IMR-90 (cell line): ENCODE data around the gene UBE3B. TPM values are rescaled to one million over a fixed set of nuclear protein-coding genes. Genes with fewer than 3 reads are reported as not detected.

Experiments used
- ATAC-seq: fragments of 200-7000 bp; cut with Tn5 transposase; 2 replicates; pipeline ENCODE4 v1.9.1; 2020; ENCODE audit warnings: low read depth, mild to moderate bottlenecking, moderate library complexity
- BruUV-seq: library from RNA; stranded (reverse); fragments of 400-500 nt; replicated peaks from 2 replicates; lab custom pipeline; 2021; lab: Mats Ljungman, UMichigan
- CTCF ChIA-PET: fragments of 300-600 bp; formaldehyde crosslinking; extraction: SDS; loops from one replicate; lab custom pipeline; 2021; ENCODE audit warnings: antibody characterized with exemption; lab: Yijun Ruan, JAX
- POLR2A ChIA-PET: fragments of 300-600 bp; sonication (Branson Sonifier 250); formaldehyde crosslinking; loops from one replicate; lab custom pipeline; 2022; ENCODE audit warnings: antibody characterized with exemption; ENCODE audit not compliant: unreplicated experiment; lab: Charles Lee
- DNase-seq: peaks from one replicate; pipeline ENCODE4 v3.0.0; 2013
- H2AFZ ChIP-seq: replicated peaks from 2 replicates; pipeline ENCODE3; 2013; ENCODE audit warnings: low read length, mild to moderate bottlenecking; ENCODE audit not compliant: poor library complexity
- H2AK5ac ChIP-seq: 2 replicates; pipeline ENCODE4 v1.6.1; 2013; ENCODE audit warnings: low read depth, low read length, inconsistent platforms
- H2AK9ac ChIP-seq: replicated peaks from 2 replicates; pipeline ENCODE3; 2013; ENCODE audit warnings: mild to moderate bottlenecking, low read depth, low read length, moderate library complexity; ENCODE audit not compliant: poor library complexity
- H2BK120ac ChIP-seq: 2 replicates; pipeline ENCODE4 v1.6.1; 2013; ENCODE audit warnings: low read depth, low read length, inconsistent platforms
- H2BK15ac ChIP-seq: 3 replicates; pipeline ENCODE4 v1.6.1; 2013; ENCODE audit warnings: low read depth, low read length, inconsistent platforms
- H2BK20ac ChIP-seq: 2 replicates; pipeline ENCODE4 v1.6.1; 2013; ENCODE audit warnings: low read depth, mild to moderate bottlenecking, inconsistent platforms, low read length, moderate library complexity
- H2BK5ac ChIP-seq: 2 replicates; pipeline ENCODE4 v1.6.1; 2013; ENCODE audit warnings: mild to moderate bottlenecking, low read depth, low read length, inconsistent platforms; ENCODE audit not compliant: poor library complexity, severe bottlenecking
- H3K14ac ChIP-seq: replicated peaks from 2 replicates; pipeline ENCODE4 v1.6.1; 2013; ENCODE audit warnings: low read depth, low read length, inconsistent platforms
- H3K18ac ChIP-seq: 2 replicates; pipeline ENCODE4 v1.6.1; 2013; ENCODE audit warnings: low read depth, low read length, control low read depth
- H3K23ac ChIP-seq: 2 replicates; pipeline ENCODE4 v1.6.1; 2013; ENCODE audit warnings: low read depth, low read length, inconsistent platforms
- H3K27ac ChIP-seq: 2 replicates; pipeline ENCODE4 v1.5.1; 2013; ENCODE audit warnings: mild to moderate bottlenecking, control low read depth, low read length; ENCODE audit not compliant: insufficient read depth
- H3K27me3 ChIP-seq: 2 replicates; pipeline ENCODE4 v1.6.1; 2013; ENCODE audit warnings: low read length; ENCODE audit not compliant: control insufficient read depth, insufficient read depth
- H3K36me3 ChIP-seq: 2 replicates; pipeline ENCODE4 v1.6.1; 2013; ENCODE audit warnings: low read length, mixed read lengths; ENCODE audit not compliant: control insufficient read depth, insufficient read depth
- H3K4ac ChIP-seq: 2 replicates; pipeline ENCODE4 v1.6.1; 2013; ENCODE audit warnings: low read depth, low read length, inconsistent platforms
- H3K4me1 ChIP-seq: 2 replicates; pipeline ENCODE4 v1.6.1; 2013; ENCODE audit warnings: low read length, mixed read lengths; ENCODE audit not compliant: control insufficient read depth, insufficient read depth
- H3K4me2 ChIP-seq: 2 replicates; pipeline ENCODE4 v1.6.1; 2013; ENCODE audit warnings: low read depth, mild to moderate bottlenecking, control low read depth, low read length, moderate library complexity
- H3K4me3 ChIP-seq: 2 replicates; pipeline ENCODE4 v1.5.1; 2013; ENCODE audit warnings: low read depth, mild to moderate bottlenecking, control low read depth, low read length, moderate library complexity; ENCODE audit not compliant: insufficient read depth
- H3K56ac ChIP-seq: 2 replicates; pipeline ENCODE4 v1.6.1; 2013; ENCODE audit warnings: low read length, inconsistent platforms; ENCODE audit not compliant: insufficient read depth; ENCODE audit errors: extremely low read depth
- H3K79me1 ChIP-seq, 2 experiments: 2 replicates each; pipeline ENCODE4 v1.6.1; 2013; ENCODE audit warnings: low read length in 2 of 2, inconsistent platforms in 1 of 2, low read depth in 1 of 2
- H3K9ac ChIP-seq: 2 replicates; pipeline ENCODE4 v1.6.1; 2013; ENCODE audit warnings: low read depth, low read length, control low read depth
- H3K9me1 ChIP-seq: 2 replicates; pipeline ENCODE4 v1.6.1; 2013; ENCODE audit warnings: low read length, inconsistent platforms; ENCODE audit not compliant: insufficient read depth
- H3K9me3 ChIP-seq: 2 replicates; pipeline ENCODE4 v1.6.1; 2013; ENCODE audit warnings: low read length; ENCODE audit not compliant: control insufficient read depth, insufficient read depth
- H4K20me1 ChIP-seq: 2 replicates; pipeline ENCODE4 v1.6.1; 2013; ENCODE audit warnings: low read length, inconsistent platforms; ENCODE audit not compliant: insufficient read depth
- H4K5ac ChIP-seq: 2 replicates; pipeline ENCODE4 v1.6.1; 2013; ENCODE audit warnings: mild to moderate bottlenecking, low read depth, low read length, control low read depth
- H4K8ac ChIP-seq, 2 experiments: 2 replicates each; pipeline ENCODE4 v1.6.1; 2013; ENCODE audit warnings: low read depth in 2 of 2, low read length in 2 of 2, control low read depth in 1 of 2, inconsistent platforms in 1 of 2
- H4K91ac ChIP-seq: 2 replicates; pipeline ENCODE4 v1.6.1; 2013; ENCODE audit warnings: low read depth, low read length, inconsistent platforms; ENCODE audit not compliant: insufficient read depth
- CEBPB ChIP-seq: IDR thresholded peaks from 2 replicates; pipeline ENCODE4 v1.6.1; 2012; ENCODE audit warnings: low read depth, low read length, improper control_type of control experiment
- MAFK ChIP-seq: IDR thresholded peaks from 2 replicates; pipeline ENCODE4 v1.6.1; 2012; ENCODE audit warnings: low read depth, low read length, improper control_type of control experiment
- MAZ ChIP-seq: IDR thresholded peaks from 2 replicates; pipeline ENCODE4 v1.6.1; 2012; ENCODE audit warnings: low read depth, mild to moderate bottlenecking, low read length, improper control_type of control experiment, moderate library complexity, borderline replicate concordance
- MXI1 ChIP-seq: IDR thresholded peaks from 2 replicates; pipeline ENCODE4 v1.6.1; 2012; ENCODE audit warnings: low read depth, mild to moderate bottlenecking, low read length, moderate library complexity, borderline replicate concordance
- POLR2A ChIP-seq: IDR thresholded peaks from 2 replicates; pipeline ENCODE4 v1.6.1; 2012; ENCODE audit warnings: mild to moderate bottlenecking, low read depth, low read length
- RAD21 ChIP-seq: IDR thresholded peaks from 2 replicates; pipeline ENCODE4 v1.6.1; 2012; ENCODE audit warnings: low read length, improper control_type of control experiment
- RCOR1 ChIP-seq: IDR thresholded peaks from 2 replicates; pipeline ENCODE4 v1.6.1; 2012; ENCODE audit warnings: mild to moderate bottlenecking, low read length, improper control_type of control experiment; ENCODE audit not compliant: insufficient replicate concordance
- SMC3 ChIP-seq: fragments of 150-350 bp; IDR thresholded peaks from 2 replicates; pipeline ENCODE4 v1.6.1; 2016; ENCODE audit warnings: low read depth, mild to moderate bottlenecking, antibody characterized with exemption, low read length, moderate library complexity
- WGBS, 2 experiments: methylation state at CpG; one replicate each; pipeline versions ENCODE4 v1.1.5 to v1.1.7; 2013; ENCODE audit warnings: missing lambda C conversion rate in 2 of 2; ENCODE audit not compliant: insufficient read length in 1 of 2; ENCODE audit errors: extremely low coverage in 2 of 2; 5-methylcytosine and 5-hydroxymethylcytosine counted together
- dilution Hi-C: fragments of 300-500 bp; cut with HindIII; formaldehyde crosslinking; loops from one replicate; pipeline ENCODE4 v1.14.3; 2018; ENCODE audit warnings: low sequenced_read_pairs; ENCODE audit not compliant: unreplicated experiment
- in situ Hi-C: fragments of 300-500 bp; cut with MboI; formaldehyde crosslinking; loops from 3 replicates; pipeline ENCODE4 v1.14.3; 2019; ENCODE audit warnings: low sequenced_read_pairs, inconsistent platforms, mixed read lengths
- intact Hi-C: fragments of 100-400 bp; cut with micrococcal nuclease; formaldehyde crosslinking; loops from 2 replicates; pipeline ENCODE4 v1.10.0; 2022
- polyA plus RNA-seq, 3 experiments: library from polyadenylated mRNA; depleted of rRNA; stranded (reverse); fragments of >200 nt; gene quantifications; 2 replicates each; pipeline ENCODE4 v1.2.3, GENCODE V29; 2012; ENCODE audit warnings: low replicate concordance in 1 of 3
- total RNA-seq: library from RNA; depleted of rRNA; stranded (reverse); fragments of >200 nt; gene quantifications from 2 replicates; pipeline ENCODE4 v1.2.3, GENCODE V29; 2012

Gene UBE3B
- total and polyA plus RNA-seq, 2 of the 4 experiments (the other 2 are of a cell fraction) = 18.8 to 24.9 TPM

DNA sequence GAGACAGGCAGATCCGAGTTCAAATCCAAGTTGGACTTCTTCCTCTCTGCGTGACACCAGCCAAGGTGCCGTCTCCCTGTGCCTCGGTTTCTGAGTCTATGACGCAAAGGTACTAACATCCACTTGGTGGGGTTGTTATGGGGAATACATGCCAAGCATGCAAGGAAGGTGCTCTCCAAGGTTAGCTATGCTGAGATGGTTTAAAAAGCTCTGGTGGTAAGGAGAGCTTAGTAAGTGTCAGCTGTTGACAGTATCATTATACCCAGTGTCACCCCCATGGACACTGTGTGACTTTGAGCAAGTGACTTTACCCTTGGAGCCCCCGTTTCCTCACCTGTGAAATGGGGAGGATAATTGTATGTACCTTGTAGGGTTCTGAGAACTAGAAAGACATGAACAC, 73.7 kb downstream of the UBE3B start:
- H2AK5ac ChIP-seq = no peak overlapping the region
- H3K18ac ChIP-seq = no peak overlapping the region
- DNase-seq (no peak), ATAC-seq (no peak)
- H4K91ac ChIP-seq = no peak overlapping the region
- no peak overlapping the region for H2AK9ac ChIP-seq
- ChIA-PET POLR2A (no interaction called here), CTCF (no interaction called here)
- in situ Hi-C loops = no loop called here
- H2BK15ac ChIP-seq = no peak overlapping the region
- no peak overlapping the region for H2BK20ac ChIP-seq
- H4K20me1 ChIP-seq = no peaks in the 10 kb centered on the region
- no peaks in the 10 kb centered on the region for H3K4me1 ChIP-seq
- no peaks in the 10 kb centered on the region for H3K36me3 ChIP-seq
- no peaks in the 10 kb centered on the region for H3K9me3 ChIP-seq
- no peak overlapping the region for H2AFZ ChIP-seq
- BruUV-seq = no TSS peak
- H3K27ac ChIP-seq = no peak overlapping the region
- no peak overlapping the region for H3K9ac ChIP-seq
- no peak overlapping the region for H4K5ac ChIP-seq
- H3K23ac ChIP-seq = no peak overlapping the region
- no CpG with 5 or more reads among the region's 6 CpGs for WGBS, 2 experiments
- peaks cover 46% of the 10 kb centered on the region for H3K27me3 ChIP-seq
- H3K14ac ChIP-seq = no peak overlapping the region
- H3K4me3 ChIP-seq = no peak overlapping the region
- no peak overlapping the region for H3K4me2 ChIP-seq
- TF ChIP-seq RCOR1 = no peak
- no peak for TF ChIP-seq MAFK
- no peak for TF ChIP-seq RAD21
- TF ChIP-seq MAZ = no peak
- no peak for TF ChIP-seq POLR2A
- TF ChIP-seq SMC3 = no peak
- no peak for TF ChIP-seq CEBPB
- no peak for TF ChIP-seq MXI1
- dilution Hi-C loops = no loop called here
- no peak overlapping the region for H2BK5ac ChIP-seq
- no peaks in the 10 kb centered on the region for H3K79me1 ChIP-seq
- no peak overlapping the region for H4K8ac ChIP-seq
- no peak overlapping the region for H2BK120ac ChIP-seq
- no peaks in the 10 kb centered on the region for H3K9me1 ChIP-seq
- H3K4ac ChIP-seq = no peak overlapping the region
- no peak overlapping the region for H3K56ac ChIP-seq
- intact Hi-C loops = no loop called here
